GM23338 (cell line): ENCODE measurements around the gene SART1. TPM values are rescaled to one million over a fixed set of nuclear protein-coding genes. Genes with fewer than 3 reads are reported as not detected.

ENCODE experiments used
- ATAC-seq: fragments of 200-7000 bp; cut with Tn5 transposase; 3 replicates; pipeline ENCODE4 v1.9.1; 2020
- DNase-seq: peaks from one replicate; pipeline ENCODE4 v3.0.0-alpha.2; 2015; ENCODE audit warnings: low spot score
- H2AFZ ChIP-seq: fragments of 200-600 bp; sonication (generic); 2 replicates; pipeline ENCODE4 v1.8.0; 2016; ENCODE audit warnings: antibody characterized with exemption, mild to moderate bottlenecking, moderate library complexity
- H3F3A ChIP-seq: fragments of 200-600 bp; sonication (generic); replicated peaks from 2 replicates; pipeline ENCODE4 v1.8.0; 2017; ENCODE audit warnings: antibody characterized with exemption, mixed run types, low read depth
- H3K27ac ChIP-seq: fragments of 200-600 bp; sonication (generic); 2 replicates; pipeline ENCODE4 v1.6.1; 2016; ENCODE audit warnings: low read depth
- H3K27me3 ChIP-seq: fragments of 200-600 bp; sonication (generic); 2 replicates; pipeline ENCODE4 v1.8.0; 2016; ENCODE audit warnings: mild to moderate bottlenecking, mixed run types, moderate library complexity; ENCODE audit not compliant: insufficient read depth
- H3K36me3 ChIP-seq: fragments of 200-600 bp; sonication (generic); 2 replicates; pipeline ENCODE4 v1.8.0; 2016; ENCODE audit warnings: mild to moderate bottlenecking; ENCODE audit not compliant: insufficient read depth
- H3K4me1 ChIP-seq: fragments of 200-600 bp; sonication (generic); 2 replicates; pipeline ENCODE4 v1.8.0; 2016; ENCODE audit warnings: mild to moderate bottlenecking, moderate library complexity; ENCODE audit not compliant: insufficient read depth
- H3K4me2 ChIP-seq: fragments of 200-600 bp; sonication (generic); 2 replicates; pipeline ENCODE4 v1.7.1; 2017; ENCODE audit warnings: mixed run types
- H3K4me3 ChIP-seq: fragments of 200-600 bp; sonication (generic); 2 replicates; pipeline ENCODE4 v1.6.1; 2016; ENCODE audit warnings: mixed run types
- H3K79me2 ChIP-seq: fragments of 200-600 bp; sonication (generic); replicated peaks from 2 replicates; pipeline ENCODE4 v1.8.0; 2017; ENCODE audit warnings: mild to moderate bottlenecking; ENCODE audit not compliant: insufficient read depth
- H3K9me2 ChIP-seq: fragments of 200-600 bp; sonication (generic); 2 replicates; pipeline ENCODE4 v1.8.0; 2017; ENCODE audit not compliant: insufficient read depth
- H4K20me1 ChIP-seq: fragments of 200-600 bp; sonication (generic); replicated peaks from 2 replicates; pipeline ENCODE4 v1.8.0; 2017; ENCODE audit warnings: mild to moderate bottlenecking; ENCODE audit not compliant: insufficient read depth
- H3K27ac Mint-ChIP-seq: 2 replicates; pipeline ENCODE4 v1.8.0; 2020; ENCODE audit warnings: inconsistent platforms, mild to moderate bottlenecking, moderate library complexity, mixed read lengths
- H3K27me3 Mint-ChIP-seq: 3 replicates; pipeline ENCODE4 v1.8.0; 2022; ENCODE audit warnings: low read depth, mild to moderate bottlenecking, moderate library complexity, mixed read lengths, inconsistent platforms; ENCODE audit not compliant: insufficient read depth, poor library complexity
- H3K36me3 Mint-ChIP-seq: 3 replicates; pipeline ENCODE4 v1.8.0; 2021; ENCODE audit warnings: low read depth, mild to moderate bottlenecking, inconsistent platforms, moderate library complexity, mixed read lengths
- H3K4me1 Mint-ChIP-seq: 3 replicates; pipeline ENCODE4 v1.8.0; 2020; ENCODE audit warnings: mild to moderate bottlenecking, inconsistent platforms, mixed read lengths
- H3K4me3 Mint-ChIP-seq: 3 replicates; pipeline ENCODE4 v1.8.0; 2021; ENCODE audit warnings: moderate library complexity, mild to moderate bottlenecking, inconsistent platforms, mixed read lengths
- H3K9me3 Mint-ChIP-seq: 3 replicates; pipeline ENCODE4 v1.8.0; 2020; ENCODE audit warnings: moderate library complexity, mild to moderate bottlenecking, inconsistent platforms, mixed read lengths
- CREB1 ChIP-seq: fragments of 250-450 bp; sonication (Bioruptor Pico); IDR thresholded peaks from 2 replicates; pipeline ENCODE4 v1.5.0; 2020; ENCODE audit warnings: low read depth, mild to moderate bottlenecking, moderate library complexity
- ETS1 ChIP-seq: IDR thresholded peaks from 2 replicates; pipeline ENCODE4 v1.6.1; 2016; ENCODE audit warnings: antibody characterized with exemption
- EZH2 ChIP-seq: fragments of 200-600 bp; sonication (generic); IDR thresholded peaks from one replicate; pipeline ENCODE4 v1.8.0; 2017; ENCODE audit warnings: antibody characterized with exemption, mild to moderate bottlenecking, low read depth; ENCODE audit not compliant: unreplicated experiment
- STAT1 ChIP-seq: IDR thresholded peaks from one replicate; pipeline ENCODE4 v1.6.1; 2016; ENCODE audit warnings: antibody characterized with exemption; ENCODE audit not compliant: unreplicated experiment
- ZNF114 ChIP-seq: fragments of 250-450 bp; sonication (Bioruptor Pico); IDR thresholded peaks from 2 replicates; pipeline ENCODE4 v1.5.0; 2020; ENCODE audit warnings: mild to moderate bottlenecking, moderate library complexity
- ZNF331 ChIP-seq: fragments of 250-450 bp; sonication (Bioruptor Pico); IDR thresholded peaks from 2 replicates; pipeline ENCODE4 v1.5.0; 2020; ENCODE audit warnings: low read depth, mild to moderate bottlenecking, moderate library complexity
- polyA plus RNA-seq: library from polyadenylated mRNA; unstranded; fragments of >200 nt; fragmentation: Nextera tagmentation; extraction: Ambion mirVana; gene quantifications from 2 replicates; pipeline ENCODE4 v1.2.1, GENCODE V29; 2016
- total RNA-seq: library from RNA; depleted of rRNA; stranded (reverse); fragments of >200 nt; shearing (Covaris generic); gene quantifications from 2 replicates; pipeline ENCODE4 v1.2.3, GENCODE V29; 2014
- TF ChIP-seq, protein P1 (sequence below), 2 experiments: fragments of 200-600 bp in 1 of 2; sonication (generic) in 1 of 2; conservative IDR thresholded peaks; 2 replicates each; pipeline versions ENCODE4 v1.5.1 to v1.6.1; 2016 to 2017; ENCODE audit warnings: antibody characterized with exemption in 2 of 2, low read depth in 2 of 2, mild to moderate bottlenecking in 2 of 2, moderate library complexity in 1 of 2
- TF ChIP-seq, protein P2 (sequence below): fragments of 250-450 bp; sonication (Bioruptor Pico); IDR thresholded peaks from 2 replicates; pipeline ENCODE4 v1.5.0; 2020; ENCODE audit warnings: mild to moderate bottlenecking, moderate library complexity

Gene SART1
- total and polyA plus RNA-seq, 2 experiments from 2014 or later, result 43.9 to 91.0 TPM

DNA sequence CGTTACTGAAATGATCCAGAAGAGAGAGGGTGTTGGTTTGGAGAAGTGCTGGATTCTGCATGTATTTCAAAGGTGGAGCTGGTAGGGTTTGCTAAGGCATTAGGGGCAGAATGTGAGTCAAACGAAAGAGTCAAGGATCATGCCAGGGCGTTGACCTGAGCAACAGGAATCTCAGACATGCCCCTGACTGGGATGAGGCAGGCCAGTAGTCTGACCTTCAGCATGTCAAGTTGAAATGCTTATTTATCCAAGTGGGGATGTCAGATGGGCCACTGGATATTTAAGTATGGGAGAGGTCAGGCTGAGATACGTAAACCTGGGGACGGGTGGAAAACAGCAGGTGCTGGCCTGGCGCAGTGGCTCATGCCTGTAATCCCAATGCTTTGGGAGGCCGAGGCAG is 19.0 kb upstream of the SART1 start (continued):
- no peak for TF ChIP-seq STAT1

- Histone ChIP-seq H4K20me1 (no peaks in the 10 kb centered on the region), H3K79me2 (no peaks in the 10 kb centered on the region), H3K4me2 (no peak overlapping the region), H3K36me3 (no peaks in the 10 kb centered on the region), H3K4me1 (peaks cover 20% of the 10 kb centered on the region), H3K27me3 (no peaks in the 10 kb centered on the region), H2AFZ (no peak overlapping the region), H3K4me3 (no peak overlapping the region), H3F3A (peaks cover 6% of the 10 kb centered on the region; the same call in 1 of the 2 replicates), H3K9me2 (no peaks in the 10 kb centered on the region), H3K27ac (no peak overlapping the region)
- Mint-ChIP-seq H3K27me3 (peaks cover 11% of the 10 kb centered on the region), H3K4me1 (peaks cover 35% of the 10 kb centered on the region), H3K4me3 (no peak overlapping the region; the same call in 2 of the 3 replicates), H3K36me3 (peaks cover 2% of the 10 kb centered on the region; the same call in 1 of the 3 replicates), H3K27ac (no peak overlapping the region), H3K9me3 (no peaks in the 10 kb centered on the region)
- TF ChIP-seq, protein P1, sequence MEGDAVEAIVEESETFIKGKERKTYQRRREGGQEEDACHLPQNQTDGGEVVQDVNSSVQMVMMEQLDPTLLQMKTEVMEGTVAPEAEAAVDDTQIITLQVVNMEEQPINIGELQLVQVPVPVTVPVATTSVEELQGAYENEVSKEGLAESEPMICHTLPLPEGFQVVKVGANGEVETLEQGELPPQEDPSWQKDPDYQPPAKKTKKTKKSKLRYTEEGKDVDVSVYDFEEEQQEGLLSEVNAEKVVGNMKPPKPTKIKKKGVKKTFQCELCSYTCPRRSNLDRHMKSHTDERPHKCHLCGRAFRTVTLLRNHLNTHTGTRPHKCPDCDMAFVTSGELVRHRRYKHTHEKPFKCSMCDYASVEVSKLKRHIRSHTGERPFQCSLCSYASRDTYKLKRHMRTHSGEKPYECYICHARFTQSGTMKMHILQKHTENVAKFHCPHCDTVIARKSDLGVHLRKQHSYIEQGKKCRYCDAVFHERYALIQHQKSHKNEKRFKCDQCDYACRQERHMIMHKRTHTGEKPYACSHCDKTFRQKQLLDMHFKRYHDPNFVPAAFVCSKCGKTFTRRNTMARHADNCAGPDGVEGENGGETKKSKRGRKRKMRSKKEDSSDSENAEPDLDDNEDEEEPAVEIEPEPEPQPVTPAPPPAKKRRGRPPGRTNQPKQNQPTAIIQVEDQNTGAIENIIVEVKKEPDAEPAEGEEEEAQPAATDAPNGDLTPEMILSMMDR (conservative IDR thresholded peaks at IDR 0.05; ENCODE audit: low read depth in 2 of 2), result no peak
- ATAC-seq (no peak), DNase-seq (no peak)
Measured at GRCh38 chr11:65944191-65944590, 17.3 kb upstream of the SART1 start.

DNA sequence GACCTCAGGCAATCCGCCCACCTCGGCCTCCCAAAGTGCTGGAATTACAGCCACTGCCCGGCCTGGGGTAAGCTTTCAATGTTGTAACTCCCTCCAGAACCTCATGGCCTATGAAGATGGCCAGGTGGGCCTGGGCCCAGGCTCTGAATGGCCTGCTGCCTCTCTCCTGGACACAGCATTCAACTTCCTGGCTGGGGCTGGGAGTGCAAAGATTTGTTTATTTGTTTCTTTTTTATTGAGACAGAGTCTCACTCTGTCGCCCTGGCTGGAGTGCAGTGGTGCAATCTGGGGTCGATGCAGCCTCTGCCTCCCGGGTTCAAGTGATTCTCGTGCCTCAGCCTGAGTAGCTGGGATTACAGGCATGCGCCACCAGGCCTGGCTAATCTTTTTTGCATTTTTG is 16.8 kb upstream of the SART1 start:
- Mint-ChIP-seq H3K27ac (no peak overlapping the region), H3K4me3 (no peak overlapping the region; the same call in 2 of the 3 replicates), H3K36me3 (peaks cover 2% of the 10 kb centered on the region; the same call in 1 of the 3 replicates), H3K4me1 (peaks cover 35% of the 10 kb centered on the region), H3K27me3 (peaks cover 11% of the 10 kb centered on the region), H3K9me3 (no peaks in the 10 kb centered on the region)
- peak overlapping the region; percentile 70 for H2AFZ ChIP-seq
- H3K4me3 ChIP-seq, result no peak overlapping the region; the same call in 1 of the 2 replicates
- peaks cover 6% of the 10 kb centered on the region; the same call in 1 of the 2 replicates for H3F3A ChIP-seq
- no peaks in the 10 kb centered on the region for H3K79me2 ChIP-seq
- H3K27me3 ChIP-seq, result no peaks in the 10 kb centered on the region
- no peaks in the 10 kb centered on the region for H3K36me3 ChIP-seq
- DNase-seq (no peak), ATAC-seq (no peak)
- peak overlapping the region; percentile 76 for H3K4me2 ChIP-seq
- no peaks in the 10 kb centered on the region for H3K9me2 ChIP-seq
- H3K4me1 ChIP-seq, result peaks cover 20% of the 10 kb centered on the region
- no peaks in the 10 kb centered on the region for H4K20me1 ChIP-seq
- no peak overlapping the region for H3K27ac ChIP-seq
- no peak for TF ChIP-seq STAT1
- TF ChIP-seq, protein P2, sequence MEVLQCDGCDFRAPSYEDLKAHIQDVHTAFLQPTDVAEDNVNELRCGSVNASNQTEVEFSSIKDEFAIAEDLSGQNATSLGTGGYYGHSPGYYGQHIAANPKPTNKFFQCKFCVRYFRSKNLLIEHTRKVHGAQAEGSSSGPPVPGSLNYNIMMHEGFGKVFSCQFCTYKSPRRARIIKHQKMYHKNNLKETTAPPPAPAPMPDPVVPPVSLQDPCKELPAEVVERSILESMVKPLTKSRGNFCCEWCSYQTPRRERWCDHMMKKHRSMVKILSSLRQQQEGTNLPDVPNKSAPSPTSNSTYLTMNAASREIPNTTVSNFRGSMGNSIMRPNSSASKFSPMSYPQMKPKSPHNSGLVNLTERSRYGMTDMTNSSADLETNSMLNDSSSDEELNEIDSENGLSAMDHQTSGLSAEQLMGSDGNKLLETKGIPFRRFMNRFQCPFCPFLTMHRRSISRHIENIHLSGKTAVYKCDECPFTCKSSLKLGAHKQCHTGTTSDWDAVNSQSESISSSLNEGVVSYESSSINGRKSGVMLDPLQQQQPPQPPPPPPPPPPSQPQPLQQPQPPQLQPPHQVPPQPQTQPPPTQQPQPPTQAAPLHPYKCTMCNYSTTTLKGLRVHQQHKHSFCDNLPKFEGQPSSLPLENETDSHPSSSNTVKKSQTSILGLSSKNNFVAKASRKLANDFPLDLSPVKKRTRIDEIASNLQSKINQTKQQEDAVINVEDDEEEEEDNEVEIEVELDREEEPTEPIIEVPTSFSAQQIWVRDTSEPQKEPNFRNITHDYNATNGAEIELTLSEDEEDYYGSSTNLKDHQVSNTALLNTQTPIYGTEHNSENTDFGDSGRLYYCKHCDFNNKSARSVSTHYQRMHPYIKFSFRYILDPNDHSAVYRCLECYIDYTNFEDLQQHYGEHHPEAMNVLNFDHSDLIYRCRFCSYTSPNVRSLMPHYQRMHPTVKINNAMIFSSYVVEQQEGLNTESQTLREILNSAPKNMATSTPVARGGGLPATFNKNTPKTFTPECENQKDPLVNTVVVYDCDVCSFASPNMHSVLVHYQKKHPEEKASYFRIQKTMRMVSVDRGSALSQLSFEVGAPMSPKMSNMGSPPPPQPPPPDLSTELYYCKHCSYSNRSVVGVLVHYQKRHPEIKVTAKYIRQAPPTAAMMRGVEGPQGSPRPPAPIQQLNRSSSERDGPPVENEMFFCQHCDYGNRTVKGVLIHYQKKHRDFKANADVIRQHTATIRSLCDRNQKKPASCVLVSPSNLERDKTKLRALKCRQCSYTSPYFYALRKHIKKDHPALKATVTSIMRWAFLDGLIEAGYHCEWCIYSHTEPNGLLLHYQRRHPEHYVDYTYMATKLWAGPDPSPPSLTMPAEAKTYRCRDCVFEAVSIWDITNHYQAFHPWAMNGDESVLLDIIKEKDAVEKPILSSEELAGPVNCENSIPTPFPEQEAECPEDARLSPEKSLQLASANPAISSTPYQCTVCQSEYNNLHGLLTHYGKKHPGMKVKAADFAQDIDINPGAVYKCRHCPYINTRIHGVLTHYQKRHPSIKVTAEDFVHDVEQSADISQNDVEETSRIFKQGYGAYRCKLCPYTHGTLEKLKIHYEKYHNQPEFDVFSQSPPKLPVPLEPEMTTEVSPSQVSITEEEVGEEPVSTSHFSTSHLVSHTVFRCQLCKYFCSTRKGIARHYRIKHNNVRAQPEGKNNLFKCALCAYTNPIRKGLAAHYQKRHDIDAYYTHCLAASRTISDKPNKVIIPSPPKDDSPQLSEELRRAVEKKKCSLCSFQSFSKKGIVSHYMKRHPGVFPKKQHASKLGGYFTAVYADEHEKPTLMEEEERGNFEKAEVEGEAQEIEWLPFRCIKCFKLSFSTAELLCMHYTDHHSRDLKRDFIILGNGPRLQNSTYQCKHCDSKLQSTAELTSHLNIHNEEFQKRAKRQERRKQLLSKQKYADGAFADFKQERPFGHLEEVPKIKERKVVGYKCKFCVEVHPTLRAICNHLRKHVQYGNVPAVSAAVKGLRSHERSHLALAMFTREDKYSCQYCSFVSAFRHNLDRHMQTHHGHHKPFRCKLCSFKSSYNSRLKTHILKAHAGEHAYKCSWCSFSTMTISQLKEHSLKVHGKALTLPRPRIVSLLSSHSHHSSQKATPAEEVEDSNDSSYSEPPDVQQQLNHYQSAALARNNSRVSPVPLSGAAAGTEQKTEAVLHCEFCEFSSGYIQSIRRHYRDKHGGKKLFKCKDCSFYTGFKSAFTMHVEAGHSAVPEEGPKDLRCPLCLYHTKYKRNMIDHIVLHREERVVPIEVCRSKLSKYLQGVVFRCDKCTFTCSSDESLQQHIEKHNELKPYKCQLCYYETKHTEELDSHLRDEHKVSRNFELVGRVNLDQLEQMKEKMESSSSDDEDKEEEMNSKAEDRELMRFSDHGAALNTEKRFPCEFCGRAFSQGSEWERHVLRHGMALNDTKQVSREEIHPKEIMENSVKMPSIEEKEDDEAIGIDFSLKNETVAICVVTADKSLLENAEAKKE (CRISPR knock-in tag), result no peak
- no peak for TF ChIP-seq ZNF114 (CRISPR knock-in tag)
- TF ChIP-seq ETS1, result no peak
- no peak for TF ChIP-seq CREB1 (CRISPR knock-in tag)
- no peak for TF ChIP-seq ZNF331
- TF ChIP-seq EZH2, result no peak
- TF ChIP-seq, protein P1 (conservative IDR thresholded peaks at IDR 0.05; ENCODE audit: low read depth in 2 of 2), result no peak
